Activated CD8-positive, alpha-beta T cell treated with anti-CD3 and anti-CD28 coated beads, Interleukin-2, amount 10 ng/mL, durations not matched to agents 7 days and 5 days (primary cell): ENCODE results near the gene USPL1. TPM values are rescaled to one million over a fixed set of nuclear protein-coding genes. Genes with fewer than 3 reads are reported as not detected.
A peak's percentile ranks its signal among the peaks of the same experiment; 100 is the strongest.
"Not testable (repeated sequence)": the region's sequence is repeated elsewhere in the genome, so short reads cannot be mapped to it uniquely, and the experiment has no call there.

Experiments
- ATAC-seq: fragments of 150-1000 bp; cut with Tn5 transposase; one replicate; pipeline ENCODE4 v1.10.0; 2021; ENCODE audit warnings: moderate library complexity
- CTCF ChIA-PET: fragments of 350-600 bp; sonication (Branson Sonifier 250); formaldehyde crosslinking; loops from one replicate; lab custom pipeline; 2021; ENCODE audit warnings: antibody characterized with exemption; lab: Charles Lee
- POLR2A ChIA-PET: fragments of 350-600 bp; sonication (Branson Sonifier 250); formaldehyde crosslinking; loops from one replicate; lab custom pipeline; 2021; ENCODE audit warnings: antibody characterized with exemption; lab: Charles Lee
- DNase-seq: peaks from one replicate; pipeline ENCODE4 v3.0.0-alpha.2; 2020
- H3K27ac Mint-ChIP-seq: one replicate; pipeline ENCODE4 v1.8.0; 2021; ENCODE audit warnings: mild to moderate bottlenecking, mixed read lengths
- H3K27me3 Mint-ChIP-seq: one replicate; pipeline ENCODE4 v1.8.0; 2021; ENCODE audit warnings: low read depth, mixed read lengths
- H3K36me3 Mint-ChIP-seq: one replicate; pipeline ENCODE4 v1.8.0; 2021; ENCODE audit warnings: low read depth, mixed read lengths
- H3K4me1 Mint-ChIP-seq: one replicate; pipeline ENCODE4 v1.8.0; 2021; ENCODE audit warnings: low read depth, mixed read lengths
- H3K4me3 Mint-ChIP-seq: one replicate; pipeline ENCODE4 v1.8.0; 2021; ENCODE audit warnings: mild to moderate bottlenecking, mixed read lengths
- H3K9me3 Mint-ChIP-seq: one replicate; pipeline ENCODE4 v1.8.0; 2022; ENCODE audit warnings: mixed read lengths; ENCODE audit not compliant: insufficient read depth
- total RNA-seq, 2 experiments: library from RNA; stranded (reverse); gene quantifications; one replicate each; pipeline ENCODE4 v1.2.3, GENCODE V29; 2021

USPL1 gene
- total RNA-seq, 2 experiments from 2014 or later: 14.8 to 16.7 TPM

DNA sequence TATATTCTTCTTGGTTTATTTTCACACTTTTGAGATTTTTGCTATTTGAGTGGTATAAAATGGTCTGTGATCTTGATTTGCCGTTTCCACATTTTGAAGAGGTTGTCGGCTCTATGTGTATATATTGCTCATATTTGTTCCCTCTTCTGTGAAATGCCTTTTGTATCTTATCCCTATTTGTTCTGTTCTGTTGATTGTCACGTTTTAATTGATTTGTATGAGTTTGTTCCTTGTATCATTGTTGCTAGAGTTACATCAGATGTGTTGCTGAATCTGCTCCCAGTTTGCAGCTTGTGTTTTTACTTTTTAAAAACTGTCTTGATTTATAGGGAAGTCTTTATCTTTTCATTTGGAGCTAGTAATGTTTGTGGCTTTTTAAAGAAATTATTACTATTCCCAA, 17.1 kb downstream of the USPL1 start:
- no peaks in the 10 kb centered on the region for H3K9me3 Mint-ChIP-seq
- H3K27me3 Mint-ChIP-seq: no peaks in the 10 kb centered on the region
- POLR2A ChIA-PET: no interaction called here
- DNase-seq: no peak
- no peak for ATAC-seq
- CTCF ChIA-PET: no interaction called here
- no peak overlapping the region for H3K4me3 Mint-ChIP-seq
- H3K27ac Mint-ChIP-seq: no peak overlapping the region
- H3K4me1 Mint-ChIP-seq: peaks cover 24% of the 10 kb centered on the region
- H3K36me3 Mint-ChIP-seq: peaks cover 64% of the 10 kb centered on the region

DNA sequence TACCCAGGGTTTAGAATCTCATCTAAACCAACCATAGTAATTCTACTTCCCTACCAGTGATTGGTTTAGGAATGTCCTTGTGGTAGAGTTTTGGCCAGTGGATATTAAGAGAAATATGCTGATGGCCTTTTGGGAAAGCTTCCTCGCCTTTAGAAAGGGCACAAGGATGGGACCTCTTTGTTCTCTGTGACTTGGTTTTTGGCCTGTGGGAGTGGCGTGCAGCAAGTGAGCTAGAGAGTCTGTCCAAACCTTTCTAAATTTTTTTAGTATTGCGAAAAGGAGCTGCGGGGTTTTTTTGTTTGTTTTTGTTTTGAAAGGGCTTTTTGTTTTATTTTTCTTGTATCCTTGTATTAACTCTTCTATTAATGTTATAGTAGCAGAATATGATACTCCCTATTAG, 20.6 kb downstream of the USPL1 start:
- Mint-ChIP-seq H3K27ac (no peak overlapping the region), H3K4me3 (no peak overlapping the region), H3K4me1 (peaks cover 22% of the 10 kb centered on the region), H3K36me3 (peaks cover 61% of the 10 kb centered on the region), H3K27me3 (no peaks in the 10 kb centered on the region), H3K9me3 (no peaks in the 10 kb centered on the region)
- no peak for ATAC-seq
- no peak for DNase-seq
- ChIA-PET POLR2A (interaction anchor here (0.7 kb wide), 1 partner anchor 523 kb away, joined by 3 read pairs; the partner anchor contains the start of gene HSPH1), CTCF (interaction anchor here (1.7 kb wide), 1 partner anchor 17 kb away, joined by 4 read pairs; no protein-coding TSS in a partner anchor)

DNA sequence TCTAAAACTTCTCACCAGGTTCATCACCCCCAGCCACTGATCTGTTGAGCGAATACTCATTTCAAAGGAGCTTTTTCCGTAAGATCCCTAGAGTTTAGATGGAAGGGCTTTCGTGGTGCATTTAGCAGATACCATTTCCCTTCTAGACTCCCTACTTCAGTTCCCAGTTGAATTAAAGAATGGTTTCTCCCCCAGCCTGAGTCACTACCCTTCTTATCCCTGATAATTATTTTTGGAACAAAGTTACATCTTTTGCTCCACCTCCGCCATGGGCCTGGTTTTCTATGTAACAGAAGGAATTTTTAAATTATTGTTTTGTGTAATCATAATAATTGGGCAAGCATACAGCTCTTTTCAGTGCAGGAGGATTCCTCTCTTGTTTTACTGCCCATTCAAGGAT, 22.0 kb downstream of the USPL1 start:
- no peaks in the 10 kb centered on the region for H3K27me3 Mint-ChIP-seq
- DNase-seq (no peak), ATAC-seq (no peak)
- H3K4me1 Mint-ChIP-seq: peaks cover 15% of the 10 kb centered on the region
- no peak overlapping the region for H3K4me3 Mint-ChIP-seq
- H3K36me3 Mint-ChIP-seq: peaks cover 53% of the 10 kb centered on the region
- ChIA-PET POLR2A (interaction anchor here (1.0 kb wide), 1 partner anchor 23 kb away, joined by 3 read pairs; no protein-coding TSS in a partner anchor), CTCF (no interaction called here)
- no peaks in the 10 kb centered on the region for H3K9me3 Mint-ChIP-seq
- H3K27ac Mint-ChIP-seq: no peak overlapping the region

DNA sequence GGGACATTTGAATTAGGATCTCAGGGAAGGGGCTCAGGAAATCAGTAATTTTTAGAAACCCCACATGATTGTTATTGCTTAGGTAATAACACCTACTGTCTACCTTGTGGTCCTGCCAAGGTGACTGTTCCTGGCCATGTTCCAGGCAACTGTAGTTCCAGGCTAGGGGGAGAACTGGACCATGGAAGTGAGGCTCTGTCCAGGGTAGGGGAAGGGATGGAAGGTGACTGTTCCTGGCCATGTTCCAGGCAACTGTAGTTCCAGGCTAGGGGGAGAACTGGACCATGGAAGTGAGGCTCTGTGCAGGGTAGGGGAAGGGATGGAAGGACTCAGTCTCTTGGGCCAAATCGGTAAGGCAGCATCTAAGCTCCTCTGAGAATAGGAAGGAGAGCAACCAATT, 23.5 kb downstream of the USPL1 start:
- H3K9me3 Mint-ChIP-seq, POLR2A ChIA-PET, ATAC-seq, H3K27ac Mint-ChIP-seq, H3K27me3 Mint-ChIP-seq, DNase-seq, CTCF ChIA-PET, H3K4me1 Mint-ChIP-seq, H3K4me3 Mint-ChIP-seq: not testable (repeated sequence)
- H3K36me3 Mint-ChIP-seq: peaks cover 54% of the 10 kb centered on the region

DNA sequence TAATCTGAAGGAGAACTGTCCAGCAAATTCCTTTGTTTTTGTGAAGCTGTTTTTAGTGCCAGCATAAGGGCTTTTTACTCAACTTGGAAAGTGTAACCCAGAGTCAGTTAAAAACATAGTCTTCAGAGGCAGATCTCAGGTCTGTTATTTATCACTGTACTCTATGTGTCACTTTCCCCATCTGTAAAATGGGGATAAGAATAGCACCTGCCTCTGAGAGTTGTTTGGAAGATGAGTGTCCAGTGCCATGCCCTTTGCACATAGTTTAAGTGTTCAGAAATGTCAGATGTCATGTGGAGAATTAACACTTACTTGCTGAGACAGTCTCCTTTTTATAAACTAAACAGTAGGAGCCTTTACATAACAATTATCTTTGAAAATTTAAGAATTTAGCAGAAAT, 27.9 kb downstream of the USPL1 start:
- Mint-ChIP-seq H3K9me3 (no peaks in the 10 kb centered on the region), H3K27me3 (no peaks in the 10 kb centered on the region), H3K27ac (no peak overlapping the region), H3K36me3 (peaks cover 67% of the 10 kb centered on the region), H3K4me3 (no peak overlapping the region), H3K4me1 (peaks cover 9% of the 10 kb centered on the region)
- no peak for DNase-seq
- ATAC-seq: no peak
- ChIA-PET POLR2A (no interaction called here), CTCF (interaction anchor here (0.7 to 1.5 kb wide), 2 partner anchors 28 to 513 kb away, joined by 3 to 4 read pairs; partner anchors contain the start of gene USPL1)

DNA sequence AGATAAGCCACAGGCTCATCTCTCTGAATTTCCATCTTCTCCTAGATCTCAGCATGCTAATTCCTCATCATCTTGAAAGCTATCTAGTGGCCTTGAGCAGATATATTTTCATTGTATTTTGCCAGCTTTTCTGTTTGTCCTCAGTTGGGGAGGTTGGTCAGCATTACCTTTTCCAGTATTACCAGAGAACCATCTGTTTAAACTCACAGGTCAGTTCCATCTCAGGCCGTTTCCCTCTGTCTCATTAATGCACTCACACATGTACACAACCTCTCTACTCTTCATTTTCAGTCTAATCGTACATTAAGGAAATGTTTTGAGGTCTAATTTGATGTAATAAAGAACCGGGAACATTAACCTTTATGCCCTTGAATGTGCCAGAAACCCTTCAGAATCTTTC, 29.7 kb downstream of the USPL1 start:
- Mint-ChIP-seq H3K4me1 (peaks cover 9% of the 10 kb centered on the region), H3K4me3 (no peak overlapping the region), H3K27ac (no peak overlapping the region), H3K9me3 (no peaks in the 10 kb centered on the region), H3K27me3 (no peaks in the 10 kb centered on the region), H3K36me3 (peaks cover 64% of the 10 kb centered on the region)
- CTCF ChIA-PET: no interaction called here
- DNase-seq: no peak
- ATAC-seq: no peak
- POLR2A ChIA-PET: no interaction called here

DNA sequence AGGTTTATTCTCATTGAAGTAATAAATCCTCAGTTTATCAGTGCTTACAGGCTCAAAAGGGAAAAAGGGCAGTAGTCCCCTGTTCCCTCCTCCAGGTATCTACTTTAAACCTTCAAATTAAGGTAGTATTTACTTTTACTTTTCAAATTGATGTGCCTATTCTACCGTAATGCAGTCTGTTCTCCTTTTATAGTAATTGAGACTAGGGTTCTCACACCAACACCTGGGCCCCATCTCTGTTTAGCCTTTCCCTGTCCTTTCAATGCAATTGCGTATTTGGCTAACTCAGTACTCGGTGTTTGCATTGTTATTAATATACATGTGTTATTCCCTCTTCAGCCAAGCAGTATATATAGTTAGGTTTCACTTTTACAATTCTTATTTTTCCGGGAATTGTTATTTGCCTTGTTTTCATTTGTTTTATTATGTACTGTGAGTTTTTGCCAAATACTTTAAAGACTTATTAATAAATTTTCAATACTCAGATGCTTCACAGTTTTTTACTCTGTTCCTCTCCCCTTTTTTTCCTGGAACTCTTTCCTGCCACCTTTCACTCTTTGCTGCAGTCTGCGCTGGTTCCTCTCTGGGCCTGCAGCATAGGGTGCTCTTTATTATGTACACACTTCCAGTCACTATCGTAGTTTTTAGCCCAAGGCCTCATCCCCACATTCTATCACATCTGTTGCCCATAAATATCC, 30.3 kb downstream of the USPL1 start:
- no peak for ATAC-seq
- H3K27ac Mint-ChIP-seq: no peak overlapping the region
- peaks cover 67% of the 10 kb centered on the region for H3K36me3 Mint-ChIP-seq
- H3K9me3 Mint-ChIP-seq: no peaks in the 10 kb centered on the region
- ChIA-PET POLR2A (no interaction called here), CTCF (no interaction called here)
- DNase-seq: no peak
- H3K4me1 Mint-ChIP-seq: peaks cover 15% of the 10 kb centered on the region
- H3K4me3 Mint-ChIP-seq: no peak overlapping the region
- H3K27me3 Mint-ChIP-seq: no peaks in the 10 kb centered on the region

DNA sequence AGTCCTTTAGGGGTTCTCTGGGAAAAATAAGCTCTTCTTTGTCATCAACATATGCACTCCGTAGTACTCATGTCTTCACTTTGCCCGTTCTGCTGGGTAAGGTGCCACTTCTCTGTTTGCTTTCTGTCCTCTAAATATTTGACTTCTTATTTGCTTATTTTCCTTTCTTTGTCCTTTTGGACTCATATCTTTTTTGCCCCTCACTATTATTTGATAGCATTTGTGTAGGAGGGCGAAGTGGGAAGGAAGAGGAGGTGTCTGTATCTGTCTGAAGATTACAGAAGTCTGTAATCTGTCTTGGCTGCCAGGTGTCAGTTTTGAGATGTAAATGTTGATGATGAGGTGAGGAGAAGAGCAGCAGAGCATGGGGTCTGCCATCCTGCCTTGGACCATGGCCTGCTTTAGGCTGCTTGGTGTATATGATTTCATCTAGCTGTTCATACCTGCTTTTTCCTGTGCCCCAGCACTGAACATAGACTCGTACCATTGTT, 30.8 kb downstream of the USPL1 start:
- ATAC-seq: no peak
- no peaks in the 10 kb centered on the region for H3K9me3 Mint-ChIP-seq
- DNase-seq: no peak
- ChIA-PET CTCF (no interaction called here), POLR2A (no interaction called here)
- H3K4me3 Mint-ChIP-seq: no peak overlapping the region
- peaks cover 19% of the 10 kb centered on the region for H3K4me1 Mint-ChIP-seq
- H3K36me3 Mint-ChIP-seq: peaks cover 67% of the 10 kb centered on the region
- H3K27ac Mint-ChIP-seq: no peak overlapping the region
- no peaks in the 10 kb centered on the region for H3K27me3 Mint-ChIP-seq

DNA sequence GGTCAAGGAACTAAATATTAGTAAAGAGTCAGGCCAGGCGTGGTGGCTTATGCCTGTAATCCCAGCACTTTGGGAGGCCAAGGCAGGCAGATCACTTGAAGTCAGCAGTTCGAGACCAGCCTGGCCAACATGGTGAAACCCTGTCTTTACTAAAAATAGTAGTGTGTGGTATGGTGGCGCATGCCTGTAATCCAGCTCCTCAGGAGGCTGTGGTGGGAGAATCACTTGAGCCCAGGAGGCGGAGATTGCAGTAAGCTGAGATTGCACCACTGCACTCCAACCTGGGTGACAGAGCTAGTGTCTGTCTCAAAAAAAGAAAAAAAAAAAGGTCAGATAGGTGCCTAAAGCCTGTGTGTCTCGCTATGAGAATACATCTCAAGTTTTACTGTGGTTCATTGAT, 33.9 kb downstream of the USPL1 start:
- Mint-ChIP-seq H3K4me1 (peaks cover 35% of the 10 kb centered on the region), H3K36me3 (peaks cover 67% of the 10 kb centered on the region)
- H3K4me3 Mint-ChIP-seq, ATAC-seq, DNase-seq, H3K27me3 Mint-ChIP-seq, H3K27ac Mint-ChIP-seq, H3K9me3 Mint-ChIP-seq, CTCF ChIA-PET: not testable (repeated sequence)
- POLR2A ChIA-PET: interaction anchor here (0.6 kb wide), 1 partner anchor 278 kb away, joined by 5 read pairs; no protein-coding TSS in a partner anchor

DNA sequence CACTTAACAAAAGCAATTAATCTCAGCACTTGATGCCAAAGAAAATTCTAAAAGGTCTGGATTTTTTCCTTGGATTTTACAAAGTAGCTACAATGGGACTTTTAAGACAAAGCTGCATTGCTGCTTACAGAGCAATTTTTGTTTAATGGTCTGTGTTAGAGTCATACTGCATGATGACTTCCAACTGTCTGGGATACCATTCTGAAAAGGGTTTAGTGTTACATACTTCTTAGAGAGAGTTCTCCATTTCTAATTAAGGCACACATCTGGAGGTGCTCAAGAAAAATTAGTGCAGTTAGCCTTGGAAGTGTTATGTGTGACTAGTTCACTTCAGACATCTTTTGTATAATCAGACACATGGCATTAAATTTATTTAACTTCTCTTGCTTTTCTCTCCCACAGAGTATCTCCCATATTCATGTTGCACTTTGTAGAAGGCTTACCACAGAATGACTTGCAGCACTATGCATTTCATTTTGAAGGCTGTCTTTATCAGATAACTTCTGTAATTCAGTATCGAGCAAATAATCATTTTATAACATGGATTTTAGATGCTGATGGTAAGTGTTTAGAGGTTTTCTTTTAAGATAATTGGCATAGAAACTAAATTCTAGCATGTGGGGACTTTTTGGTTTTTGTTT, 35.1 kb downstream of the USPL1 start:
- Mint-ChIP-seq H3K9me3 (no peaks in the 10 kb centered on the region), H3K4me3 (no peak overlapping the region), H3K4me1 (peaks cover 34% of the 10 kb centered on the region), H3K36me3 (peaks cover 70% of the 10 kb centered on the region), H3K27me3 (no peaks in the 10 kb centered on the region), H3K27ac (no peak overlapping the region)
- POLR2A ChIA-PET: no interaction called here
- ATAC-seq: no peak
- no peak for DNase-seq
- CTCF ChIA-PET: interaction anchor here (0.8 kb wide), 1 partner anchor 520 kb away, joined by 3 read pairs; no protein-coding TSS in a partner anchor

DNA sequence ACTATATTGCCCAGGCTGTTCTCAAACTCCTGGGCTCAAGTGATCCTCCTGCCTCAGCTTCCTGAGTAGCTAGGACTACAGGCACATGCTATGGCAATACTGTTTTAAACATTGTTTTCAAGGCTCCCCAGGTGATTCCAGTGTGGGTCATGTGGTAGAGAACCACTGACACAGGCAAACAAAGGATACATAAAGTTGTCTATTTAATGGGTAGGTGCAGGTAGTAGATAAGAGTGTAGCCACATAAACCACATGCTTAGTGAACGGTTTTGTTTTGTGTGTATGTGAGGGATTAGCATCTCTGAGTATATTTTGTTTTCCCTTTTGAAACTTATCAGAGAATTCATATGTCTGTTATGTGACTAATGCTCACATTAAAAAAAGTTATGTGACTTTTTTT, 36.7 kb downstream of the USPL1 start:
- Mint-ChIP-seq H3K27me3 (no peaks in the 10 kb centered on the region), H3K4me3 (peak overlapping the region; percentile 16), H3K4me1 (peaks cover 28% of the 10 kb centered on the region), H3K27ac (peak overlapping the region; percentile 83), H3K9me3 (no peaks in the 10 kb centered on the region), H3K36me3 (peaks cover 72% of the 10 kb centered on the region)
- CTCF ChIA-PET: no interaction called here
- ATAC-seq (peak; percentile 94), DNase-seq (peak; percentile 63)
- POLR2A ChIA-PET: interaction anchor here (1.0 kb wide), 1 partner anchor 38 kb away, joined by 4 read pairs; no protein-coding TSS in a partner anchor

DNA sequence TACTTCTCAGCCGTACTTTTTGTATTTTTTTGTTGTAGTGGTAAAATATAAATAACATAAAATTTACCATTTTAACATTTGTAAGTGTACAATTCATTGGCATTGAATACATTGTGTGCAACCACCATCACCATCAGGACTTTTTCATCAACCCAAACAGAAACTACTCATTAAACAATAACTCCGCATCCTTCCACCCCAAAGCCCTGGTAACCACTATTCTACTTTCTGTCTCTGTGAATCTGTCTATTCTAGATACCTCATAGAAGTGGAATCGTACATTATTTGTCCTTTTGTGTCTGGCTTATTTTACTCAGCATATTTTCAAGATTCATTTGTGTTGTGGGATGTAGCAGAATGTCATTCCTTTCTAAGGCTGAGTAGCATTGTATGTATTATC, 38.5 kb downstream of the USPL1 start:
- Mint-ChIP-seq H3K27me3 (no peaks in the 10 kb centered on the region), H3K4me1 (peaks cover 28% of the 10 kb centered on the region), H3K36me3 (peaks cover 66% of the 10 kb centered on the region), H3K9me3 (no peaks in the 10 kb centered on the region), H3K4me3 (no peak overlapping the region), H3K27ac (no peak overlapping the region)
- ChIA-PET POLR2A (interaction anchor here (1.0 kb wide), 1 partner anchor 99 kb away, joined by 3 read pairs; no protein-coding TSS in a partner anchor), CTCF (no interaction called here)
- DNase-seq (no peak), ATAC-seq (no peak)
